NCI-H187 (cell line): ENCODE results near the gene EGR1.

Source experiments
- DNase-seq, 2 experiments: peaks; one replicate each; lab custom pipeline; 2025; lab: John Stamatoyannopoulos, UW

The EGR1 gene

DNA sequence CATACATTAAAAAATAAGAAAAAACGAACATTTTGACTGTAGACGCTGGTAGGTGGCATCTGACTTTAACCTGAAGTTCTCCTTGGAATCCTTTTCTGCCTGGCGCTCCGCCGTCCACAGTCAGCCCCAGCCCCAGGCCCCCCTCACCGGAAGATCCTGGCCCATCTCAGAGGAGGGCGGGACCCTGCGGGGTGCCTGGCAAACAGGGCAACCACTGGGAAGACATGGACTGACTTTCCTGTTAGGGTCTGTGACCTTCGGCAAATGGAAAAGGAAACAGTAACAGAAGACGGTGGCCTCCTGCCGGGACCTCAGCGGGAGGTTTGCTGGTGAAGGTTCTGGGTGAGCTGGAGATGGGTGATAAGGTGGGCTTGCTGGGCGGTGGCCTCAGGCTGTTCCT lies 11.7 kb upstream of the EGR1 start:
- DNase-seq: no peak

GRCh38 chr5:138454121-138454520 lies 11.2 kb upstream of the EGR1 start:
- no peak for DNase-seq

- no peak for DNase-seq
Observed at GRCh38 chr5:138455232-138455930, 9.9 kb upstream of the EGR1 start.

DNA sequence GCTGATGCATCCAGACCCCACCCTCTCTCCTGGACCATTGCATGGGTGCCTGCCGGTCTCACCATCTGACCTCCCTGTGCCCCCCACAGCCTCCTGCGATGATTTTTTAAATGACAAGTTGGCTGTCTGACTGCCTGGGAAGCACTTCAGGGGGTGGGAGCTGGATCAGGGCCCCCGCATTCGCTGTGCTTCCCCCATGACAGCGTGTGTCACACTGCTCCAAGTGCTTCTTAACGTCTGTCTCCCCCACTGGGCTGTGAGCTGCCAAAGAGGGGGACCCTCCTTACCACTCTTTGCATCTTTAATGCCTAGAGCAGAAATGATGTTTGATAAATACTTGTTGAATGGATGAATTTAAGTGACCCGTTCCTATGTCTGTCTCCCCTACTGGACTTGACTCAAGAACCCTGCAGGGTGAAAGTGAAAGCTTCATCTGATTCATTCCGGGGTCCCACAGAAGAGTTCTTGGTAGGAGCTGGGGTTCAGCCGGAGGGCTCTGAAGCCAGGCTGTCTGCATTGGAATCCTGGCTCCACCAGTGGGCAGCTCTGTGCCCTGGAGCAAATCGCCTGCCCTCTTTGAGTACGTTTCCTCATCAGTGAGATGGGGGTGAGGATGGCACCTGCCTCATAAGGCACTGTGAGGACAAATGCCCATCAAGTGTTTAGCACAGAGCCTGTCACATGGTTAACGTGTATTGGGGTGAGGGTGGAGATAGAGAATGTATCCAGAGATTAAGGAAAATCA lies 7.6 kb upstream of the EGR1 start:
- DNase-seq: no peak

DNA sequence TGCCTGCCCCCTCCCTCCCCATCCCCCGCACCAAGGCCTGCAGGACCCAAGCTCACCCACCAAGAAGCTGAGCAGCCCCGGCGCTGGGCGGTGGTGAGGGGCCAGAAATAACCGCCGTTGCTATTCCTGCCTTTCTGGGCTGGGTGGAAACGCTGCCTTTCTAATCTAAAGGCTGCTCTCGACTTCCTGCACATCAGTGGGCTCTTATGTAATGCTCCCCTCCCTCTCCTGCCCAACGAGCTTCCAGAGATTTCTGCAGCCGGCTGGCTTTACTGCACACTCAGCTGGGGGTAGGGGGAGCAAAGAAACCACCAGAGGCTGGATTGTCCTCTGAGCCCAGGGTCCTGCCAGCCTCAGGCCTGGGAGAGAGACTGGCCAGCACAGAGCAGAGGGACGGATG lies 6.9 kb upstream of the EGR1 start:
- DNase-seq: no peak

DNA sequence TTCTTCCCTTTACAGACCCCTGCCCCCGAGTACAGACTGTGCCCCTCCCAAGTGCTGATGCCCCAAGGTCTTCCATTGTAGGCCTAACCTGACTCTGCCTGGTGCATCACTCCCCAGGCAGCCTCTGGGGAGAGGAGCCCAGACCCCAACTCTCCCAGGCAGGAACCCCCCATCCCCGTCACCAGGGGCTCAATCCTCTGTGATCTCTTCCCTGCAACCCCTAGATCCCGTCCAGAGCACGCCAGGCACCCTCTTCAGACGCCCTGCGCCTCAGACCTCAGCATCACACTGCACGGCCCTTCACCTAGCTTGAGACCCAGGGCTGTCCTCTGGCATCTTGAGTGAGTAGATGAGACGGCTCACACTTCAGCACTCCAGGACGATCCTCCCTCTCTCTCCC lies 6.4 kb upstream of the EGR1 start:
- no peak for DNase-seq

DNA sequence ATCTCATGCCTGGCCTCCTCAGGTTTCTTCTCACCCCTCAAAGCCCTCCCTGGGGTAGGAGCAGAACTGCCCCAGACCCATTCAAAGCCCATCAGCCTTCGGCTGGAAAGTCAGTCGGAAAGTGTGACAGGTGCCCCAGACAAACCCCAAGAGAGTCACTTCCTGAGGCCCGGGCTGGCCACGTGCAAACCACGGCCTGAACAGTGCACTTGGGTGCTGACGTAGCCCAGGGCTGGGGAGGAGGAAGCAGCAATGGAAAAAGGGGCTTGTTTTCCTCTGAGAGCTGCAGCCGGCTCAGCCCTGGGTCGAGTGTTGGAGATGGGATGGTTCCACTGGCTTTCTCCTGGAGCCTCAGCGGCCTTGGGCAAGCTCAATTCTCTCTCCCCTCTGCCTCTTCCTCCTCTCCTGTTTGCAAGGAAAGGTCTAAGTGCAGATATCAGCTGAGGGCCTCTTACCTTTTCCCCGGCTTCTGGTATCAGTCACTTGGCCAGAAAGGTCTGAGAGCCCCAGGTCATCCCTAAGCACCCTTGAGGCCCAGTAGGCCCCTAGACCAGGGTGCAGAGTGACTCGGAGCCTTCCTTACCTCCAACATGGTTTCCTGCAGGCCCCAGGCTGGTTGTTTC lies 5.9 kb upstream of the EGR1 start:
- DNase-seq: no peak

DNA sequence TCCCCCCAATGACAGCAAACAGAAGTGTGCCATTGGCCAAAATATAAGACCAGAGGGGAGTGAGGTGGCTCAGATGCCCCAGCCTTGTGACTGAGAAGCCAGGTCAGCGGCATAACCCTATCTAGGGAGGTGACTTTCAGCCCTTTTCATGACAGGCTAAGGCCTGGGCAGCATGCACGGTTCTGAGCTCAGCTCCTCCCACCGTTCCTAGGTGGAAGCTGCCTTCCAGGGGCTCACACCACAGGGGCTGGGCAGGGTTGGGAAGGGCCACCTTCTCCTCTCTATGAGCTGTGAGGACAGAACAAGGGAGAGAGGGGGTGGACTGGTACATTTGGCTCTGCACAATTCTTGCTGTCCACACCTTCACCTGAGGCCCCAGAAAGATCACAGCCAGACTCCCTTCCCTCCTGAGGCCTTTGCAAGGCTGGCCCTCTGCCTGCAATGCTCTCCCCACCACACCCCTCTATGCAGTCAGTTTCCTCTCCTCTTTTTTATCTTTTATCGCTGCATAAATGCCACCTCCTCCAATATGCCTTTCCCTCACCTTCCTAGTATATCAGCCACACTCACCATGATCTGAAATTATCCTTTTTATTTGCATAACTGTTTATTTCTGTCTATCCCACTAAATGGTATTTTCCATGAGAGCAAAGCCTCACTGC lies 5.1 kb upstream of the EGR1 start:
- no peak for DNase-seq

DNA sequence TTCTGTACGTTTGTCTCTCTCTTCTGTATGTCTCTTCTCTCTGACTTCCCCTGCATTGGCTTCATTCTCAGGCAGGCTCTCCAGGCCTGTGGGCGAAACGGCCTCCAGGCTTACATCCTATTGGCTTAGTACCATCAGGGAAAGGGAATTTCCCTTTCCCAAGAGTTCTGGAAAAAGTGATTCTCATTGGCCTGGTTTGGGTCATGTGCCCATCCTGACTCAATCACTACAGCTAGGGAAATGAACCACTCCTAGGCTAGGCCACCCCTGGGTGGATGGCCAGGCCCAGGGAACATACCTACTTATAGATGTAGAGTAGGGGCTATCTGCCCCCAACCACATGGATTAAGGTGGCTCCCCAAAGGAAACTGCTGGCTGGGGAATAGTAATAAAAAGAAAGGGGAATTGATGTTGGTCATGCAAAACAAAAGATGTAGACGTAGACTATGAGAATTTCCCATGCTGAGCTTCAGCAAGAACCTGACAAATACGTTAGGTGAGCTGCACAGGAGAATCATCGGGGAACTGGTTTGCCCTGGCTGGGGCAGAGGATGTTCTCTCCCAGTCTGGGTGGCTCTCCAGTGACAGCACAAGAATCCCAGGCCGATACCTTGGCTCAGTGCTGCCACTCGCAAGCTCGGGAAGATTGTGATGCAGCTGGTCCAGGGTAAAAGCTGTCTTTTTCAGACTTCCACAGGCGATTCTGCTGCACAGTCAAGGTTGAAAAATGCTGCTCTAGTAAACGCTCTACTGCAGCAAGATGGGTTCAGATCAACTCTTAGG lies 3.7 kb upstream of the EGR1 start:
- no peak for DNase-seq

DNA sequence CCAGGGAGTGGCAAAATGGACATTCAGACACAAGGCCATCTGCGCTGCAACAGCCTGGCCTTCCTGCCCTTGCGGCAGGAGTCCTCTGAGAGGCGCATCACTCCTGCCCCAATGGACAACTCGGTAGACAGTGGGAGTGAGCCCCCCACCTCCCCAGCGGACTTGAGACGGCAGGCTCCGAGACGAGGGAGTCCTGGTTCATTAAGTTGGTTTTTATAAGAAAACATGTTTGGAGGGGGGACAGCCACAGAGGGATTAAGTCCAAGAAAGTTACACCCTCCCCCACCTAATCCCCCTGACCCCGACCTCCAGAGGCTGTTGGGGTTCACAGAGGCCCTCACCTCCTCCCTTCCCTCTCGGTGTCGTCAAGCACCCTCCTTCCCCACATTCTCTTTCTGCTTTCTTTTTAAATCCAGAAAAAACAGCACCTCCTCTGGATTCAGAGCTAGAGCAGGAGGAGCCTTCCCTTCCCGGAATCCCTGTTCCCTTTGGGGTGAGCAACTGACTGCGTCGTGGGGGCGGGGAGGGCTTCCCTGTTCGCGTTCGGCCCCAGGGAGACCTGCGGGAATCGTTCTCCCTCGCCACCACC lies 1.8 kb upstream of the EGR1 start:
- no peak for DNase-seq

GRCh38 chr5:138464008-138464387 lies 1.3 kb upstream of the EGR1 start:
- peak; percentile 76 to 86 for DNase-seq

DNA sequence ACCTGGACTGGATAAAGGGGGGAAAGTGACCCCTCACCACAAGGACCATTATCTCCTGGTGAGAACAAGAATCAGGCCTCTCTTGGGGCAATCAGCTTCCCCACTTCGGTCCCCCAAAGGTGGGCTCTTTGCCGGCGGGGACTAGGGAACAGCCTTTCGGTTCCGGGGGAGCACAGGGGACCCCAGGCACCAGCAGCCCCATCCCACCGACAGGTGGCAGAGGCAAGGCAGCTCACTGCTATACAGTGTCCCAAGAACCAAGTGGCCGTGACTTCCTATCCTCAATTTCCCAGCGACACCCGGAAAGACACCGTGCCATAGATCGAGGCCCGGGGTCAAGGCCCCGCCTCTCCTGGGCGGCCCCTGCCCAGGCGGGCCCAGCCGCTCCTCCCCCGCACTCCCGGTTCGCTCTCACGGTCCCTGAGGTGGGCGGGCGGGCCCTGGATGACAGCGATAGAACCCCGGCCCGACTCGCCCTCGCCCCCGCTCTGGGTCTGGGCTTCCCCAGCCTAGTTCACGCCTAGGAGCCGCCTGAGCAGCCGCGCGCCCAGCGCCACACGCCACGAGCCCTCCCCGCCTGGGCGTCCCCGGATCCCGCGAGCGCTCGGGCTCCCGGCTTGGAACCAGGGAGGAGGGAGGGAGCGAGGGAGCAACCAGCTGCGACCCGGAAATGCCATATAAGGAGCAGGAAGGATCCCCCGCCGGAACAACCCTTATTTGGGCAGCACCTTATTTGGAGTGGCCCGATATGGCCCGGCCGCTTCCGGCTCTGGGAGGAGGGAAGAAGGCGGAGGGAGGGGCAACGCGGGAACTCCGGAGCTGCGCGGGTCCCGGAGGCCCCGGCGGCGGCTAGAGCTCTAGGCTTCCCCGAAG lies 655 bp upstream of the EGR1 start:
- peak; percentile 96 to 98 for DNase-seq

GRCh38 chr5:138466125-138466899 lies 1.0 kb downstream of the EGR1 start:
- DNase-seq: no peak

DNA sequence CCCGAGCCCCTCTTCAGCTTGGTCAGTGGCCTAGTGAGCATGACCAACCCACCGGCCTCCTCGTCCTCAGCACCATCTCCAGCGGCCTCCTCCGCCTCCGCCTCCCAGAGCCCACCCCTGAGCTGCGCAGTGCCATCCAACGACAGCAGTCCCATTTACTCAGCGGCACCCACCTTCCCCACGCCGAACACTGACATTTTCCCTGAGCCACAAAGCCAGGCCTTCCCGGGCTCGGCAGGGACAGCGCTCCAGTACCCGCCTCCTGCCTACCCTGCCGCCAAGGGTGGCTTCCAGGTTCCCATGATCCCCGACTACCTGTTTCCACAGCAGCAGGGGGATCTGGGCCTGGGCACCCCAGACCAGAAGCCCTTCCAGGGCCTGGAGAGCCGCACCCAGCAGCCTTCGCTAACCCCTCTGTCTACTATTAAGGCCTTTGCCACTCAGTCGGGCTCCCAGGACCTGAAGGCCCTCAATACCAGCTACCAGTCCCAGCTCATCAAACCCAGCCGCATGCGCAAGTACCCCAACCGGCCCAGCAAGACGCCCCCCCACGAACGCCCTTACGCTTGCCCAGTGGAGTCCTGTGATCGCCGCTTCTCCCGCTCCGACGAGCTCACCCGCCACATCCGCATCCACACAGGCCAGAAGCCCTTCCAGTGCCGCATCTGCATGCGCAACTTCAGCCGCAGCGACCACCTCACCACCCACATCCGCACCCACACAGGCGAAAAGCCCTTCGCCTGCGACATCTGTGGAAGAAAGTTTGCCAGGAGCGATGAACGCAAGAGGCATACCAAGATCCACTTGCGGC lies 1.8 kb downstream of the EGR1 start:
- DNase-seq: no peak

GRCh38 chr5:138467711-138468132 lies 2.4 kb downstream of the EGR1 start:
- DNase-seq: no peak

GRCh38 chr5:138468133-138468965 lies 3.1 kb downstream of the EGR1 start:
- DNase-seq: no peak

DNA sequence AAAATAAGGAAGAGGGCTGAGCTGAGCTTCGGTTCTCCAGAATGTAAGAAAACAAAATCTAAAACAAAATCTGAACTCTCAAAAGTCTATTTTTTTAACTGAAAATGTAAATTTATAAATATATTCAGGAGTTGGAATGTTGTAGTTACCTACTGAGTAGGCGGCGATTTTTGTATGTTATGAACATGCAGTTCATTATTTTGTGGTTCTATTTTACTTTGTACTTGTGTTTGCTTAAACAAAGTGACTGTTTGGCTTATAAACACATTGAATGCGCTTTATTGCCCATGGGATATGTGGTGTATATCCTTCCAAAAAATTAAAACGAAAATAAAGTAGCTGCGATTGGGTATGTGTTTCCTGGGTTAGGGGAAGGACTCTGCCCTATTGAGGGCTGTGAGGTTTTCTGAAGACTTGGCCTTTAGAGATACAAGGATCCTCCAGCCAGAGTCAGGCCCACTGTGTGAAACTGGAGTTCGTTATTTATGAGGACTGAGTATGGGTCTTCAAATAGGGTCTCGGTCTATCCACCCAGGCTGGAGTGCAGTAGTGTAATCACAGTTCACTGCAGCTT lies 3.8 kb downstream of the EGR1 start:
- no peak for DNase-seq
